GM19193 (cell line): ENCODE data around the gene MB.

Source experiments
- POLR2A ChIP-seq: IDR thresholded peaks from 4 replicates; pipeline ENCODE4 v1.6.1; 2011; ENCODE audit not compliant: insufficient read depth, insufficient read length; ENCODE audit errors: extremely low read depth

Gene MB

DNA sequence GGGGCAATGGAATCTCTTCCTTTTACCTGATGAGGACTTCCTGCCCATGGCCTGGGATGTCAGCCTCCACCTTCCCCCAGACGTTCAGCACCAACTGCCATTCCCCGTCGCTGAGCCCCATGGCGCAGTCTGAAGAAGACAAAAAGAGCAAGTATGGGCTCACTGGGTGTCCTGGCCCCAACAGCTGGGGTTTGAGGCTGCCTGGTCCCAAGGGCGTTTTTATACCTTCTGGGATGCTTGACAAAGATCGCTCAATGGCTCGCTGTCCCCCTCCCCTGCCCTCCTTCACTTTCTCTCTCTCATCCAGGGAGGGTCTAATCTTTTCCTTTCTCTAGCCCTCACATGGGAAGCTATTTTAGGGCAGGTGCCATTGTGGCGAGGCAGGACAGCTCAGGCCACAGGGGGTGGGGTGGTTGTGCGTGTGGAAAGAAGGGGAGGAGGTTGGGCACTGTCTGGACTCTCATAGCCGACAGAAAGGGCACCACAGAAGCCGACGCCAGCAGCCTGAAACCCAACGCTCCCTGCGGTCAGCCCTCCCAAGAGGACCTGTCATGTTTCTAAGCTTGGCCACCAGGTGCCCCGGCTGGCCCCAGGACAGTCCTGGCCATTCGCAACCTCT, at the start of gene MB:
Gene MB, minus strand, starts transcription at position 193 of the 619 bp plus-strand sequence. Its CDS starts 72 bp downstream, at position 121.
- TF ChIP-seq POLR2A, result no peak

DNA sequence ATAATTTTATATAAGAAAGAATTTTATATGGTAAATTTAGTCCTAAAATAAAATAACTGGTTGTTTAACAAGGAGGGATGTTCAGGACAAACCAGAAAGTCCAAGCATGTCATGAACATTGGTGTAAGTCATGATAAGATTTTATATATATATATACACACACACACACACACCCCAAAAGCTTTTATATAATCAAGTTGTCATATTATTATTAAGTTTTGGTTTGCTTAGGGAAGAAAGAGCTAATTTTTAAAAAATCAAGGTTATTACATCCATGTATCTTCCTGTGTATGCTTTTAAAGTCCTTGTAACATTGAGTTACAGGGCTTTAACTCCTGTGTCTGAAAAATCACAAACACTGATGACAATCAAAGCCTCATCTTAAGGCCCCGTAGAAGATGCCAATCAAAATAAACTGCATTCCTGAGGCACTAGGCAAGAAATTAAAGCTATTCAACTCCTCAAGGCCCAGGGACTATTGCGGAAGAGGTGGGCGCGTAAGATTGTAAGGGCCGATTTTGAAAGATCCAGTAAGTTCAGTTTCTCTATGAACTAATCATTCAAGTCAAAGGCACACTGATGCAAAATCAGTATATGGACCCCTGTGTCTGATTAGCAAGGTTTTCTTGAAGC, 47.9 kb upstream of the MB start:
- TF ChIP-seq POLR2A, result no peak

DNA sequence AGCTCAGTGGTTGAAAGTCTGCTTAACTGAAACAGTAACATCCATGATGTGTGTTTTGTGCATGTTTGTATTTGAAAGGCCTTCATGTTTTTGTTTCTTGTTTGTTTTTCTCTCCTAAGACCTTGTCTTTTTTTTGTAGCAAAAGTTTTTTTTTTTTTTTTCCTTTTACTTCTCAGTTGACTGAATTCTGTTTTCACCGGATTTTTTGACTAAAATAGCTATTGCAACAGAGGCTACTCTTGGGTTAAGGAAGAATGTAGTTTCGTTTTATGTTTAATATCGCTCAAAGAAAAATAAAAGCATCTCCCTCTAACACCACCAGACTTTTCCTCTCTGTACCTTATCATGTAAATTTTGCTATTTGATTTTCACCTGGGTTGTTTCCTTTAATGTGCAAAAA, 46.2 kb upstream of the MB start:
- TF ChIP-seq POLR2A, result no peak

DNA sequence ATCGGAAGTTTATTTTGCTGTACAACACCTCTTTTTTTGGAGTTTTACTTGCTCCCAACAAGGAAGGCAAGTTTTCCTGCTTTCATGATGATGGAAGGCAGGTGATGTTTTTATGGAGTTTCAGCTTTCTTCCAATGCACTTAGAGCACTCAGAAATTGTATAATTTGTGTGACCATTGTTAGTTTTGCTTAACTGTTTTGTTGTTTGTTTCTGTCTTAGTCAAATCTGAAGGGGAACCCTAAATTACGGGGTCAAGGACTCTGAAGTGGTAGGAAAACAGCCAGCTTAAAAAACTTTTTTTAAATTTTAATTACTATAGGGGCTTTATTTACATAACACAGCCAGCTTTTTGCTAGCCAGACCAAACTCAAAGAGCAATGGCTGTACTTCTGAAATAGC, 45.8 kb upstream of the MB start:
- no peak for TF ChIP-seq POLR2A

DNA sequence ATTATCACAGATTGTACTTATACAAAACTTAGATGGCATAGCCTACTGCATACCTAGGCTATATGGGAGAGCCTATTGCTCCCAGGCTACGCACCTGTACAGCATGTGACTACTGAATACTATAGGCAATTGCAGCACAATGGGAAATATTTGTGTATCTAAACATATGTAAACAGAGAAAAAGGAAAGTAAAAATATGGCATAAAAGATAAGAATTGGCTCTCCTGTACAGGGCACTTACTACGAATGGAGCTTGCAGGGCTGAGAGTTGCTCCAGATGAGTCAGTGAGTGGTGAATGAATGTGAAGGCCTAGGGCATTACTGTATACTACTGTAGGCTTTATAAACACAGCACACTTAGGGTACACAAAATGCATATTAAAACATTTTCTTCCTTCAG, 44.3 kb upstream of the MB start:
- no peak for TF ChIP-seq POLR2A

DNA sequence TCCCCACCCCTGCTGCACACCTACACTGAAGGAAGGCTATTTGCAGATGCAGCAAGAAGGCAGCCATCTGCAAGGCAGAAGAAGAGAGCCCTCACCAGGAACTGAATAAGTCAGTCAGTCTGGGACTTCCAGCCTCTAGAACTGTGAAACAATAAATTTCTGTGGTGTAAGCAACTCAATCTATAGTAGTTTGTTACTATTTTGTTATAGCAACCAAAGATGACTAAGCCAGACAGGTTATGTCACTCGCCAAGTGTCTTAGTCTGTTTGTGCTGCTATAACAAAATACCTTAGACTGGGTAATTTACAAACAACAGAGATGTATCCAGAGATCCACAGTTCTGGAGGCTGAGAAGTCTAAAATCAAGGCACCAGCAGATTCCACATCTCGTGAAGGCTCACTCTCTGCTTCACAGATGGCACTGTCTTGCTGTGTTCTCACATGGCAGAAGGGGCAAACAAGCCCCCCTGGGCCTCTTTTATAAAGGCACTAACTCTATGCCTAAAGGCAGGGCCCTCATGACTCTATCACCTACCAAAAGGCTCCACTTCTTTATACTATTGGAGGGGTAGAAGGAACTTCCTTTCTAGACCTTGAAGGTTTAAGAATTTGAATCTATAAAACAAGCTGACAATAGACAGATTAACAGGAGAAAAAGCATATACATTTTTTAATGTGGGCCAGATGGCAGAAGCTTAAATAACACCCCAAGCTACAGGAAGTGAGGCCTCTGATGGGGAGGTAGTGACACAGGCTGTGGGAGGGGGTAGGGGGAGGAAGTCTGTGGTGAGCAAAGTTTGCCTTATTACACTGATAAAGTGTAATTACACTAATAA, 43.4 kb upstream of the MB start:
- no peak for TF ChIP-seq POLR2A

DNA sequence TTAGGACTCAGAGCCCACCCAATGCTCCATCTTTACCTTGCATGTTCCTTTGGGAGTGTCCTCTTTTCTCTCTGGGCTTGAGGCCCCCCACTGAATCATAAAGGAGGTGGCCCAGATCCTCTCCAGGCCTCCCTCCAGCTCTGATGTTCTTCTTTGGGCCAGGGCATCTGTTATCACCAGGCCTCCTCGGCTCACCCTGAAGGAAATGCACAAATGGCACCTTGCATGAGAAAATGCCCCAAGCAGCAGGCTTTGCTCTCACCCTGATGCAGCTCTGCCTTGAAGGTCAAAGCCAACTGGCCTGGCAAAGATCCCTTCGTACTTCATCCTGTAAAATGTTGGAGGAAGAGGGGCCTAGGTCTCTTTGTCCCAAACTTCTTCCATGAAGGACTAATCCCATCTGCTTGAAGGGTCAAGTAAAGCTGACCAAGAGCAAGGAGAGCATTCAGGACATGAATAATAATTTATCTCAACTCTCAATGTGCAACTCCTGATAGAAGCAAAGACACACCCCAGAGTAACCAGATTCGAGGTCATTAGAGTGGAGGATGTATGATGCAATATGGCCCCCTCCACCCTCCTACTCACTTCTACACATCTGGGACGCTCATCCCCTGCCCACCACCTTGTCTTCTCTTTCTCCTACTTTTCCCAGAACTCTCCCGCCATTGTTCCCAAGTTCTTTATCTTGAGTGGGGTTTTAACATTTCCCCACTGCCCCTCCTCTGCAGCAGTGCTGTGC, 40.6 kb upstream of the MB start:
- TF ChIP-seq POLR2A, result no peak

DNA sequence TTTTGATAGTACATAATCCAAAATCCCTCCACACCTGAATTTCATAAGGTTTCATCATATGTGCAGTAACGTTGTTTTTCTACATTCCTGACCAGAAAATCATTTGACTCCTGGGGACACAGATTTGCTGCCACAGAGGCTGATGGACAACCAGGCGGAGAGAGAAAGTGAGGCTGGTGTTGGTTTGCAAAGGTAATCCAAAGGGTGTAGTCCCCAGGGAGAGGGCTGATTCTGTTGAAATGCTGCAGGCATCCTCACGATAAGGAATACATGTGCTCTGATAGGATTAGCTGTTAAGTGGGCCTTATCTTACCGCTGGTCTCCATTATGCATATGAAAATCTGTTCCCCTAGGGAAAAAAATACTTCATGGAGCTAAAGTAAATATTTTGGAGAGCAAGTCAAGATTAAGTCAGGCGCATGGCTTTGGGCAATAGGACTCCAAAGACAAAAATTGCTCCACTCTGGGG, 39.2 kb upstream of the MB start:
- TF ChIP-seq POLR2A, result no peak

DNA sequence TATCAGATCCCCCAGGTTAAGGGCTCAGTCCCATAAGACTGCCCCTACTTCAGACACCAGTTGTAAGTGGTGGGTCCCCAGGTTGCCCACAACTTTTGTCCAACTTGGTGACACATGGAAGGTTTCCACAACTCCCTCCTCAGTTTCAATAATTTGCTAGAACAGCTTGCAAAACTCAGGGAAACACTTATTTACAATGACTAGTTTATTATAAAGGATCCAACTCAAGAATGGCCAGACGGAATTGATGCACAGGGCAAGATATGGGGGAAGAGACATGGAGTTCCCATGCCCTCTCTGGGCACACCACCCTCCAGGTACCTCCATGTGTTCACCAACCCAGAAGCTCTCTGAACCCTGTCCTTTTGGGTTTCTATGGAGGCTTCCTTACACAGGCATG, 36.7 kb upstream of the MB start:
- TF ChIP-seq POLR2A, result no peak

DNA sequence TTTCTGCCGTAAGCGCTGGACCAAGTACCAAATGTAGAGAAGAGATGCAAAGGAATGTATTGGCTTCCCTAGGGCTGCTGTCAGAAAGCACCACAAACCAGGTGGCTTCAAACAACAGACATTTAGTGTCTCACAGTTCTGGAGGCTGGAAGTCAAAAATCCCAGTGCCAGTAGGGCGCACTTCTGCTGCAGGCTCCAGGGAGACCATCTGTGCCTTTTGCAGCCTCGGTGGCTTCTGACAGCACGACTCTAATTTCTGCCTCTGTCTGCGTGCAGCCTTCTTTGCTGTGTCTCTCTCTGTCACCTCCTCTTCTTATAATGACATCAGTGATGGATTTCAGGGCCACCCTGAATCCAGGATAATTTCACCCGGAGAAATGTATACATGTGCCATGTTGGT, 34.0 kb upstream of the MB start:
- no peak for TF ChIP-seq POLR2A

DNA sequence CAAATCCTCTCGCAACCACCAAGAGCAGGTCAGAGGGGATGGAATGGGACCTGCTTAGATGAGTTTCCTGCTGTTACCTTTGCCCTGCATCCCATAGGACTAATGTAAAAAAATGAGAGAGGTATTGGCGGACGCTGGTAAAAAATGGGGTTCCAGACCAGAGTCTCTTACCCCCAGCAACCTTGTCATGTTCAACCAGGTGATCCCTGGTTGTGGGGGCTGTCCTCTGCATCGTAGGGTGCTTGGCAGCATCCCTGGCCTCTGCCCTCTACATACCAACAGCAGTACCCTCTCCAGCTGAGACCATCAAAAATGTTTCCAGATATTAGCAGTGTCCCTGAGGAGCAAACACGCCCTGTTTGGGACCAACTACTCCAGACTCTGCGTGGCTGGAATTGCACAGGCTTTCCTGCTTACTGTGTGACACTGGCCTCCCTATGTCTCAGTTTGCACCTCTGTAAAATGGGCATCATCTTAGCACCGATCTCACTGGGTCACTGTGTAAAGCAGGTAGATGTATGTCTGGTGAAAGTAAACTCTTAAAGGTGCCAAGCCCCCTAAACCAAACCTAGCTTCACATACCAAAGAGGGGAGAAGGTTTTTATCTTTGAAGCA, 32.6 kb upstream of the MB start:
- no peak for TF ChIP-seq POLR2A

DNA sequence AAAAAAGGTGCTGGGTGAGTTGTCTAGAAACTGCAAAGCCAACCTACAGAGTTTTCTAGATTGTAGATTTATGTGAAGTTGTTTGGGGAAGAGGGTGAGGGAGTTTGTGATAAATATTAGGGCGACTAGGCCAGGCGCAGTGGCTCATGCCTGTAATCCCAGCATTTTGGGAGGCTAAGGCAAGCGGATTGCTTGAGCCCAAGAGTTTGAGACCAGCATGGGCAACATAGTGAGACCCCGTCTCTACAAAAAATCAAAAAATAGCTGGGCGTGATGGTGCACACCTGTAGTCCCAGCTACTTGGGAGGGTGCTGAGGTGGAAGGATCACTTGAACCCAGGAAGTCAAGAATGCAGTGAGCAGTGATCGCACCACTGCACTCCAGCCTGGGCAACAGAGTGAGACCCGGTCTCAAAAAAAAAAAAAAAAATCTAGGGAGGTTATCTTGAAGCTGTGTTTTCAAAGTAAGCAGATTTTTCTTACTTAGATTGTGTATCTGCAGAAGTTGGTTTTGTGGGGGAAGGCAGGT, 32.0 kb upstream of the MB start:
- no peak for TF ChIP-seq POLR2A

DNA sequence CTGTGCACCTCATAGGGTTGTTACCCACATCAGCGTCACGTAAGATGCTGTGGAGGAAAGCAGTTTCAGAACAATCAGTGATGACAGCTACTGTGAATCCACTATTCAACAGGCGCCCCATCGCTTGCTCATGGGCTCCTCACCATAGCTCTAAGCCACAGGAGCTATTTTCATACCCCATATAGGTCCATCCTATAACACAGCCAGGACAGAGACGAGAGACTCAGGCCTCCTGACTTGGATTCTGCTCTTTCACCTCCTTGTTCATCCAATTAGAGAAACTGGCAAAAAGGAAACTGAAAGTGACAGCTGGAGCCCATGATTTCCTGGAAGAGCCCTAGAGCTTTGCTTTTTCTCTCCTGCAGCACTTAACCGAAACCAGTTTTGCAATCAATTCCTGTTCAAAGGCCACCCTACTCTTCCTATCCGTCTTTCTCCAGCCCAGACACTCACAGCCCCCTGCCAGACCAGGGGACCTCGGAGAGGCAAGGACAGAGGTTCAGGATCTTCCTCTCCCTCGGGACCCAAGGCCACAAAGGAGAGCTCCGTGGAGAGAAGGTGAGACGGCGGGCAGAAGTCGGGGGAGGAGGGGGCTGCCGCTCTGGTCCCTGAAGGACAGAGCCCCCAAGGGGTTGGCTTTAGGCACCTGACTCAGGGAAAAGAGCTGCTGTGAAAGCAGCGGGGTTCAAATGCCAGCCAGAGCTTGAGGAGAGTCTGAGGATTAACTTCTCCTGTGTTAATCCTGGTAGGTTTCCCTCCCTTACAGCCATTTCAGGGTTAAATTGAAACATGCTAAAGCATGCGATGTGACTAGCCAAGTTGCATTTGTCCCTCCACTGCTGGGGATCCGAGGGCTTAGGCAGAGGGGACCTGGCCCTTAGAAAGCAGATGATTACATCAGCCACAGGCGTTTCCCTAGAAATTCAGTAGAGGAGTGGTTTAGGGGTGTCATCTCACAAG, 31.2 kb upstream of the MB start, which contains the start of gene APOL6:
Gene APOL6, plus strand, starts transcription at position 381 of the 960 bp plus-strand sequence. CDS start 7,980 bp downstream, outside the sequence.
- peak; percentile 63 for TF ChIP-seq POLR2A
